ENCODE measurements around the gene ELAVL1. TPM values are rescaled to one million over a fixed set of nuclear protein-coding genes. Genes with fewer than 3 reads are reported as not detected.
"Not testable (repeated sequence)": the region's sequence is repeated elsewhere in the genome, so short reads cannot be mapped to it uniquely, and the experiment has no call there.

ELAVL1 gene
- total RNA-seq, 1 experiment from 2014 or later, result 42.3 TPM

DNA sequence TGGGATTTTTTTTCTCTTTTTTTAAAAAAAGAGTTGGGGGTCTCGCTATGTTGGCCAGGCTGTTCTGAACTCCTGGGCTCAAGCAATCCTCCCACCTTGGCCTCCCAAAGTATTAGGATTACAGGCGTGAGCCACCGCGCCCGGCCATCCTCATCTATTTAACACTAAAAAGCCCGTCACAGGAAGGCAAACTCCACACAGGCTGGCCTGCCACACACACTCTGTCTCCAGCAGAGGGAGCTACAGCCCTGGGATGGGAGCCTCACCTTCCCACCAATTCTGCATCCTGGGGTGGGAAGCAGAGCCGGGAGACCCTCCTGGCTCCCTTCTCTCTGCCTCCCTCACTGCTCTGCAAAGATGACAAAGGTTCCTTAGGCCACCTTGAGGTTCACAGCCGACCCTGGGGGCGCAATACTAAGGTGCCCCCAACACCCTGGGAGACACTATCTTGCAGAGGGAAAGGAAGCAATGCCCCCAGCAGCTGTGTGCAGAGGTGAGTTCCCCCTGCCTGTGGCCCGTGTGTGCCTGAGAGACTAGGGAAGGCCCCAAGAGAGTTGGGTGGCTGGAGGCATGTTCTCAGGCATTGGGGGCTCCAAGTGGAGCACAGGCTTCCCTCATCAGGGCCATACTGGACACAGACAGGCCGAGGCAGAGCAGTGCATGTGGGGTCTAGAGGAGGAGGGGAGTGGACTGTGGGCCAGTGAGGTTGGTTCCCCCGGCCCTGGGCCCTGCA is 34.6 kb downstream of the ELAVL1 start:
- DNase-seq (ENCODE audit: low spot score), result peak; percentile 41

DNA sequence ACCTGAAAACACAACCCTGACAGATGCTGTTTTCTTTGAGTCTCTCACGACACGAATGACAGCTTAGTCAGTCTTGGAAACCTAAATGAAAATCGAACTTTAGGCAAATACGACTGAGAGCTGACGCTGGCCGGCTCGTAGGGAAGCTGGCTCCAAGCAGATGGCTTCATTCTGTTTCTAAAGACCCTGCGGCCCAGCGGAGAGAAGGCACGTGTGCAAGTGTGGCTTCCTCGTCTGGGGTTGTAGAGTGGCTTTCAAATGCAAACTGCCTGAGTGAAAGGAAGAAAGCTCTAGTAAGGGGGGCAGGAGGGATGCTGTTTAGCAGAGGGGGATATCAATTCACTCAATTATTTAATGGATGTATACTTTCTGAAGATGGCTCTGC is 35.9 kb downstream of the ELAVL1 start:
- DNase-seq (ENCODE audit: low spot score), result no peak

DNA sequence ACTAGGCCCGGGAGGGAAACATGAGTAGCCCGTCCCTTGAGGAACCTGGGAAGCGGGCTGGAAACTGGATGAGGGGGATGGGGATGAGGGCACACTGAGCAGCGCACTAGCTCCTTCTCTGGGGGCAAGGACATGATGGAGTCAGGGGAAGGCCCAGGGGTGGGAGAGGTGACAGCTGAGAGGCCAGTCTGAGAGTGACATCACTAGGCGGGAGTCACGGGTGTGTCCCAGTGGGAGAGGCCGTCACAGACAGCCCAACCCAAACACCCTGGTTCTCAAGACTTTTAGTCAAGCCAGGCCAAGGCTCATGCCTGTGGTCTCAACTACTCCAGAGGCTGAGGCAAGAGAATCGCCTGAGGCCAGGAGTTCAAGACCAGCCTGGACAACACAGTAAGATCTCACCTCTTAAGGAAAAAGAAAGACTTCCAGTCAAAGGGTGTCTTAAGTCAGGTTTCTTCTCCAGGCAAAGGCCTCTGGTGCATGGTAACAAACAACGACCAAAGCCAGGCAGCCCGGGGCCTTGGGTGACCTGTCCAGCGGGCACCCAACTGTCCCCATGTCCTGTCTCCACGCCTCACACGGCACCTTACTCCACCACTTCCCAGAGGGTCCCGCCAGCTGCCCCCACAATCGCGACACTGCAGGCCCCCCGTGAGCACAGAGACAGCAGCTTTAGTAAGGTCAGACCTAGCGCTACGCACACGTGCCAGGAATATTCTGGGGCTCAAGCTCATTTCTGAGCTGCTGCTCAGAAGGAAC is 36.5 kb downstream of the ELAVL1 start:
- no peak for DNase-seq (ENCODE audit: low spot score)

DNA sequence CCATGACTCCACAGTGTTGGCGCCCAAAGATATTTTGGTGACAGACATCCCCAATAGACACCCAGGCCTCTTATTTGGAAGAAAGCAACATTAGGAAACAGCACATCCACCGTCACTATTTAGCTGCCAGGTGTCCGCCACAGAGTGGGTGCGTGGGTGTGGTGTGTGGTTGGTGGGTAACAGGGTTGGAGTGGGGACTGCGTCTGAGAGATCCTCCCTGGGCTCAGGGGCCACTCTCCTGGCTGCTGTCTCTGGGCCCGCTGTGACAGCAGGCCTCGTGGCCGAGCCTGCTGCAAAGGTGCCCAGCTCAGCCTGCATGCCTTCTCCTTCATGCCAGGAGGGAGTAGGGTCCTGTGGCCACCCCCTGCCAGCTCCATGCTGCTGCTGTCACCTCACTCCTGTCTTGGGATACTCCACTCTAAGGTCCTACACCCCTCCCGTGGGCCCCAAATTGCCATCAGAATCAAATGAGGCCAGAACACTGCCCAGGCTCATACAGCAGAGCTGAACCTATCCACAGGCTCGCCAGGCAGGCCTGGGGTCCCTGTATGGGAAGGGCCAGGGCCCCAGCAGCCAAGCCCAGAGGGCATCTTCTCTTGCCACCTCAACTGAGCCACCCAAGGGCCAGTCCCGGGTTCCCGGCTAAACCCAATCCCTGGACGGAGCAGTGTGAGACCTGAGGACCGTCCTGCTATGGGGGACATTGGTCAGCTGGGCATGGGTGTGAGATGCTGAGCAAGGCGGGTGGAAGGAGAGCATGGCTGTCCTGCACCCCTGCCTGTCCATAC is 37.2 kb downstream of the ELAVL1 start:
- DNase-seq (ENCODE audit: low spot score), result no peak

DNA sequence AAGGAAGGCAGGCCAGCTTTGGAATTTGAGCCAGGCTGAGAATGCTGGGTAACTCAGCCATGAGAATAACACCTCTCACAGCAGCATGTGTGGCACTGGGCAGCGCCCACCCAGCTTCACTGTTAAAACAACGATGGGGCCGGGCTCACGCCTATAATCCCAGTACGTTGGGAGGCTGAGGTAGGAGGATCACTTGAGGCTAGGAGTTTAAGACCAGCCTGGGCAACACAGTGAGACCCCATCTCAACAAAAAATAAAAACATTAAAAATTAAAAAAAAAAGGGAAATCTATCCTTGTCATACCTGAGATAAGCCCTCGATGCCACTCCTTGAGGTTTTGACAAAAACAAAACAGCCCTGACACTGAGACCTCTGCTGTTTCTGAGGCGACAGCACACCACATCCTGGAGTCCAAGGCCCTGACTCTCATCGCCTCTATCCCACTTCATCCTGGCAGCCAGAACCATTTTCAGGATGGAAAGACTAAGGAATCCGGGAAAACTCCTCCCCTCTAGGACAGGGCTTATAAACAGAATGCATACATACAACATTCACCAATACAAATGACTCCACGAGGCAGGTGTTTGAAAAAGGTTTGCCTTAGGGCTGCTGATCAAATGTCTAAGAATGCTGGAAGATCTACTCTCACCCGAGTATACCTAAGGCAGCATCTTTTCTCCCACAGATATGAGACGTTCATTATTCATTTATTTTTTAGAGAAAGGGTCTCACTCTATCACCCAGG is 39.3 kb downstream of the ELAVL1 start:
- no peak for DNase-seq (ENCODE audit: low spot score)

DNA sequence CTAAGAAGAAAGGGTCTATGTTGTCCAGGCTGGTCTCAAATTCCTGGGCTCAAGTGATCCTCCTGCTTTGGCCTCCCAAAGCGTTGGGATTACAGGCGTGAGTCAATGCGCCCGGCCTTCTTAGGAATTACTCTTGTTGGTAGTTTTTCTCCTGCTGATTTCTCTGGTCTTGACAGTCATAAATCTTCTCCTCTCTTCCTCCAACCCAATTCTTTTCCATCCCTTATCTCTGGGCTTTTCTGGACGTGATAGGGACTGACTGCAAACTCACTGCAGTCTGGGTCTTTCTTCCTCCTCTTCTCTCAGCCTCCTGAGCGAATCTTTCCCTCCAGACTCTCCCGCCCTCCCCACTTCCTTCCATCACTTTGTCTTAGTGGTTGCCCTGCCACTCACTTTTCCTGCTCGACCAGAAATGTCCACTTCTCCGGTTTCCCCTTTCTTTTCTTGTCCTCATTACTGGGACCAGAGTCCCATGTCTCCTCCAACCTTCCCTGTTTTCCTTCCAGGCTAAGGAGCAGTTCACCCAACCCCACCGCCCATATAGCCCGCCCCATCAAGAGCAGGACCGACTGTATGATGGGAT is 40.1 kb downstream of the ELAVL1 start:
- no peak for DNase-seq (ENCODE audit: low spot score)

DNA sequence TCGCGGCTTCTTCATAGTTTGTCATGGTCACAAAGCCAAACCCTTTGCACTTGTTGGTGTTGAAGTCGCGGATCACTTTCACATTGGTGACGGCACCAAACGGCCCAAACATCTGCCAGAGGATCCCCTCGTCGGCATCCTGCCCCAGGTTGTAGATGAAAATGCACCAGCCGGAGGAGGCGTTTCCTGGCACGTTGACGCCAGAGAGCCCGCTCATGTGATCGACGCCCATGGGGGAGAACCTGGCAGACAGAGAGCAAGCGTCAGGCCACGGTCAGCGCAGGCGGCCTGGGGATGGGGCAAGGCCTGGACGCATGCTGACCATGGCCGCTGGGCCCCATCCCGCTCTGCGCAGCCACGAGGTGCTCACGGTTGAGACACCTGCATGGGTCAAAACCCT is 41.9 kb downstream of the ELAVL1 start:
- DNase-seq (ENCODE audit: low spot score), result no peak

DNA sequence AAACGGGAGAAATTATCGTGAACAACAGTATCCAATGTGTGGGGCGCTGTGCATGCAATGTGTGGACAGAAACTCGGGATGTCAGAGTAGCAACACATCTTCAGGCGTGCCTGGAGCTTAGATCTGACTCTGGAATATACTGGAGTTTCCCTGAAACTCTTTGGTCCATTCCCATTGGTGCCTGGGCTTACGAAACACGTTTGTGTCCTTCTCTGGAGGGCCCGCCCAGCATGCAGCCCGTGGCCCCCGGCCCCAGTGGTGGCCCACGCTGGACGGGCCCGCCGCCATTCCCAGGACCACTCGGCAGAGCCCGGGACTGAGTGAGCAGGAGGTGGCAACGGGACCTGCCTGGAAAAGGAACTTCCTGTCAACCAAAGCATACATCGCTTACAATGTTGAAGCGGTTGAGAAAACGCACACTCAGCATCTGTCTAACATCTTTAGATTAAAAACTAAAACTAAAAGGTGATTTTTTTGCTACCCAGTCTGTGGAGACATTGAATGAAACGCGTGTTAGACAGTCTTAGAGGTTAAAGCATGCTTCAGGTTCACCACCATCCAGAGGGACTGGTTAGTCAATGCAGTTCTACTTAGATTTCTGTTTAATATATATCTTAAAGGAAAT is 42.7 kb downstream of the ELAVL1 start:
- DNase-seq (ENCODE audit: low spot score), result no peak

DNA sequence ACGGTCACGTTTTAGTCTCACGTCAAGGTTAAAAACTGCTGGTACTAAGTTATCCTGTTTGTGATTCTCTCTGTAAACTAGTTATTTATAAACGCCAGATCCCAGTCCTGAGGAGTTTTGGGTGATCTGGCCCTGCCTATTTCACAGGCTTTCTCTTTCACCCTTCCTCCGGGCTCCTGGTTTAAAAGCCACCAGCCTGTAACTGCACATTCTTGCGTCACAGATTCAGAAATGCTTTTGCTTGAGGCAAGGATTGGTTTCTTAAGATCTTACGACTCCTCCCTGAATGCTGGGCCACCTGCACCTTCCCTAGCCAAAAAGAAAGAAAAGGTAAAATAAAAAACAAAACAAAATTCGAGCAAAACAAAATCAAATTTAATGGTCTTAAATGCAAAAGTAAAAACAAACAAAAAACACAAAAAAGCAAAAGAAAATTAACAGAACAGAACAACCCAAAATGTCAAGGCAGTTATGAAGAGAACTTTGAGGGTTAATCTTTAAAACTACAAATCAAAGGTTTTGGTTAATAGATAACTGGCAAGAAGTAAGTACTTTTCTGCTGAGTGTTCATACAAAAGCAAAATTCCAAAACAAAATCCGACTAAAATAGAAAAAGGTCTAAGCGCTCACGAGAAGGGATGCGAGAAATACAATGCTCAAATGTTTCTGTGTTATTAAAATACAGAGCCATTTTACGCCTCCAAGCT is 43.4 kb downstream of the ELAVL1 start:
- no peak for DNase-seq (ENCODE audit: low spot score)

DNA sequence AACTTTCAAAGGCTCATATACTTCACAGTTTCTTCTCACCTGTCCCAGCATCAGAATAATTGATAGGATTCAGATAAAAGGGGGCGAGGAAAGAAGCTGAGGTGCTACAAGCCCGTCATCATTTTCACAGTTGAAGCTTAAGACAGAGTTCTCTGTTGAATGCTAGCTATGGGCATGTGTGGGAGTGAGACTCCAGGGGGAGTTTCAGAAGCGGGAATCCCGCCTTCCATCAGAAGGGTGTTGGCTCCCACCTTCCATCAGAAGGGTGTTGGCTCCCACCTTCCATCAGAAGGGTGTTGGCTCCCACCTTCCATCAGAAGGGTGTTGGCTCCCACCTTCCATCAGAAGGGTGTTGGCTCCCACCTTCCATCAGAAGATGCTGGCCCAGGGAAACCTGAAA is 44.4 kb downstream of the ELAVL1 start:
- DNase-seq (ENCODE audit: low spot score), result not testable (repeated sequence)

DNA sequence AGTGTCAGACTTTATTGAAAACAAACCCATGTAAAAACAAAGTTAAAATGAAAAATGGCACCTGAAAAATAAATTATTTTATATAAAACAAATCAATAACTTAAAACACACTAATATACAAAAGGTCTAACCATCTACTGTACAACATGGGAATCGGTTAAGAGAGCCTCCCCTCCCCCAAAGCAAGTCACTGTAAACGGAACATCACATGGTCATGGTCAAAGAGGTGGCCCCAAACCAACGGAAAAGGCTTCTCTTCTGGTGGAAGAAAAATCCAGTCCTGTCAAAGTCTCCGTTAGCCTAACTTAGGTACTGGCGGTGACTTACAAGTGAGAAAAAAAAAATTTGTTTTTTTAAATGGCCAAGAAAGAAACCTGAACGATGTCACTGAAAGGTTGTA is 46.2 kb downstream of the ELAVL1 start:
- DNase-seq (ENCODE audit: low spot score), result no peak

DNA sequence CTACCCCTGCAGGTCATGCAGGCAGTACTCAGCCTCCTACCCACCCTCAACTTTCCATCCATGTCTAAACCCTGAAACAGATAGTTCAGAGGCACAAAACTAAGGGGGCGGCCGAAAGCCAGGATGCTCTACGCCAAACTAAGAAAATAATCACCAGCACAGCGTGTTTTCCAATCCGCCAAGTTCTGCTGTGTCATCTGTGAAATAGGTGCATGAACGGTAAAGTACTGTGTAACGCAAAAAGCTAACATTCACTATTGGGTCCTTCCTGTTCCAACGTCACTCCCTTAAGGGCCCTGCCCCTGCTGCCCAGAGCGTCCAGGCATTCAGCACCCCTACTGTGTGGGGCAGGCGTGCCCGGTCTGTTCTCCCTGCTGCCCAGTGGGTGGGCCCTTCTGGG is 49.7 kb downstream of the ELAVL1 start:
- no peak for DNase-seq (ENCODE audit: low spot score)

DNA sequence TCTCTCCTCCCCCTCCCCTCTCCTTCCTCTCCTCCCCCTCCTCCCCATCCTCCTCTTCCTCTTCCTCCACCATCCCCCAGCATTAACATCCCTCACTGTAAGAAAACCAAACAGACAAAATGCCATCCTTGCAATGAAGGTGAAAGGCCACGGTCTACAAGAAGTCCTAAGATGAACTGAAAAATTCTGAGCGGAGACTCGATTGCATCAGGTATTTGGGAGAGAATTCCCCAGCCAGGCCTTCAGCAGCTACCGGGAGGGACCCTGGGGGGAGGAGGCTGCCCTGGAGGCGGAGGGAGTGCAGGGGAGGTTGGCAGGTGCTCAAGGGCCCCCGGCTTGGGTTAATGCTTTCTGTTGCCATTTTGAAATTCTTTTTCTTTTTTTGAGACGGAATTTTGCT is 51.9 kb downstream of the ELAVL1 start:
- no peak for DNase-seq (ENCODE audit: low spot score)

DNA sequence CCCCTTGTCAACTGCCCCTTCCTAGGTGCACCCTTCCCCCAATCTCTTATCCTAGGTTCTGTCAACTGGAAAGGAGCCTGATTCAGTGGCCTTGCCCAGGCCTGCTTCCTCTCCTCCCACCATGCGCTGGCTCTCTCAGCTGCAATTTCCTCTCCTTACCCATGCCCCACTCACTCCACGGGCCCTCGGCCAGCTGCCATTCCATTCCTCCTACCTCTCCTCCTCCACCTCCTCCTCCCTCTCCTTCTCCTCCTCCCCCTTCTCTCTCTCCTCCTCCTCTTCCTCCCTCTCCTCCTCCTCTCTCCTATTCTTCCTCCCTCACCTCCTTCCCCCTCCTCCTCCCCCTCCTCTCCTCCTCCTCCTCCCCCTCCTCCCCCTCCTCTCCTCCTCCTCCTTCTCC is 52.4 kb downstream of the ELAVL1 start:
- no peak for DNase-seq (ENCODE audit: low spot score)

DNA sequence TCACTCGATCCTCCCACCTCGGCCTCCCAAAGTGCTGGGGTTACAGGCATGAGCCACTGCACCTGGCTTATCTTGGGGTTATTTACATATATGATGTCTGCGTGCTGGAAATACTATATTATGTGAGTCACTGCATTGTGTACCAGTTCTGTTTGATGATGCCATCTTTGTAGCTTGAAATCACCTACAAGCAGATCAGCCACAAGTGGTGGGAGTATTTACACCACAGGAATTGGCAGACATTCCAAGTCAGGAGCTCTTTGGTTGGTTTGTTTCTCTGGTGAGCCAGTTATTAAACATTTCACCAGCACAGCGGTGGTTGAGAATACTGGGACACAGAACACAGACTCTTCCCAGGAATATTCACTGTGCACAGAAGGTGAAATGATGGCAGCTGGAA is 57.5 kb downstream of the ELAVL1 start:
- no peak for DNase-seq (ENCODE audit: low spot score)

DNA sequence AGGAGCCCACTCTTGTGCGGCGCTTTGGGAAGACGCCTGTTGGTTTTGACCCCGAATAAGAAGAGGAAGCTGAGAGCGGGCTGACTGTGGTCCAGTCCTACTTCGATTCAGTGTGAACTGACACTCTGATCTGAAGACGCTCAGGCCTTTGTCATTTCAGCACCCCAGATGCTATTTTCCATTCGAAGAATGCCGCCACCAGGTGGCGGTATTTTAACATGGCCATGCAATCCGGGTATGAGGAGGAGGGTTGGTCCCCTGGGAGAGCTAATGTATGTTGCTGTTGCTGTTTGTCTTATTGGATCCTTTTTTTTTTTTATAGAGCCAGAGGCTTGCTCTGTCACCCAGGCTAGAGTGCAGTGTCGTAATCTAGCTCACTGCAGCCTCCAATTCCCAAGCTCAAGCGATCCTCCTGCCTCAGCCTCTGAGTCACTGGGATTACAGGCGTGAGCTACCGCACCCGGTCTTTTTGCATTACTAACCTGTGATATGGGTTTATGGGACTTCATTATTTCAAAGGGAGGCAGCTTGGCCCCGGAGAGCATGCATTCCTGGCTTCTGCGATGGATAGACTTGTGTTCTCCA is 61.2 kb downstream of the ELAVL1 start:
- peak; percentile 93 for DNase-seq (ENCODE audit: low spot score)

DNA sequence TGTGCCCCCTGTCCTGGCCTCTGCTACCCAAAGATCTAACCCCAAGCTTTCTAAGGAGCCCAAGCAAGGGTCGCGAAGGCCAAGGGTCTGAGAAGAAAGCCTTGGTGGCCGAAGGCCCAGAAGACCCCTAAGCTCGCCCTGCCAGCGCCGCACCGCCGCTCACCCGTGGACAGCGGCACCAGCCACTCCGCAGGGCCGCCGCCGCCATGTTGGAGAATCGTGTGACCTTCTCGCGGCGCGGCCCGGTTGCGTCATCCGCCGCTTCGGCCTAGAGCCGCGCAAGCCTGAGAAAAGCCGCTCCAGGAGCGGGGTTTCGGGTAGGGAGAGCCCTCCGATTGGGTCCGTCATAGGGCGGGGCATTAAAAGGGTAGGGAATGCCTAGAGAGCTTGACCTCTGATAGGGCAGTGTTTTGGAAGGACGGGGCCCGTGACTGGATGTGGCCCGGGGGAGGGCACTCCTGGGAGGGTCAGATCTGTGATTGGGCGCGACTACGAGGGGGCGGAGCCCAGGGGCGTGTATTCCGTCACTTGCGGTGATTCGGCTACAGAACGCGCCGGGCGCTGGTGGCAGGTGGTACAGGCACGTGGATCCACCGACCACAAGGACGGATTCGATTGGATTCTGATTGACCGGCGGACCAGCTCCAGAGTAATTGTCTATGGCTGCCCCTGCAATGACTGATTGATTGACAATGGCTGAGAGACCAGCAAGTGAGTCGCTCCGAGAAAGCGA is 61.8 kb downstream of the ELAVL1 start, which contains the start of gene TIMM44:
TSS of gene TIMM44 (minus strand) at position 223 of the 733 bp plus-strand sequence. CDS start at position 208, 15 bp downstream.
- DNase-seq (ENCODE audit: low spot score), result peak; percentile 94

DNA sequence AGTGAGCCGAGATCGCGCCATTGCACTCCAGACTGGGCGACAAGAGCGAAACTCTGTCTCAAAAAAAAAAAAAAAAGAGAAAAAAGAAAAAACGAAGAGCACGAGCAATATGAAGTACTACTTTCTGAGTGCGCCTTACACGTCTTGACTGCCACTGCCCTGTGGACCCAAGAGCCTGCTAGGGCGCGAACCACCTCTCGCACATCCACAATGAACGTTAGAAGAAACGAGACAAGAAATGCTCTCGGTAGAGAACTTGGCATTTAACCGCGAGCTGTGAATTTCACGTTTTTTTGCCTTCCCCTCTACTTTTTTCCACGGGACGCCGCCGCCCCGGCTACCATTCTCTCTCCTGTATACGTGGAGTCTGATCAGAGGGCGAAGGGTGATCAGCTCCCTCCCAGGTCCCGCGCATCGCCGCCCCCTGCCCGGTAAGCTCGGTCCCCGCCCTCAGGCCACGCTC is 62.4 kb downstream of the ELAVL1 start:
- DNase-seq (ENCODE audit: low spot score), result peak; percentile 25
